ENCODE measurements around the gene JMJD7. TPM values are rescaled to one million over a fixed set of nuclear protein-coding genes. Genes with fewer than 3 reads are reported as not detected.
A peak's percentile ranks its signal among the peaks of the same experiment; 100 is the strongest.
"Not testable (repeated sequence)": the region's sequence is repeated elsewhere in the genome, so short reads cannot be mapped to it uniquely, and the experiment has no call there.

The JMJD7 gene
- total RNA-seq, 6 experiments from 2014 or later: 6.0 to 8.6 (median 7.3) TPM

GRCh38 chr15:41825572-41826535, 2.0 kb upstream of the JMJD7 start:
- no peaks in the 10 kb centered on the region for H3K9me3 ChIP-seq
- H3K4me3 ChIP-seq: no peak overlapping the region
- intact Hi-C loops (cut with DNase I): loop anchor here in 1 of 2 donors (10.0 kb wide), 1 partner anchor 79 kb away; no protein-coding TSS in a partner anchor
- no peak overlapping the region for H3K27ac ChIP-seq
- no peaks in the 10 kb centered on the region for H3K27me3 ChIP-seq
- DNase-seq (peak in 1 of 3 donors; percentile 53), ATAC-seq (no peak)
- TF ChIP-seq POLR2A (IDR thresholded peaks at IDR 0.05) (no peak), CTCF (IDR thresholded peaks at IDR 0.05) (no peak)
- H3K36me3 ChIP-seq: peaks cover 0 to 5% (median under 1%) of the 10 kb centered on the region in 4 donors
- whole genome bisulfite sequencing (ENCODE audit: insufficient coverage, low coverage, low lambda C conversion rate, missing lambda C conversion rate): 93% methylated on average over 10 of the region's 13 CpGs
- H3K4me1 ChIP-seq: peaks cover 0 to 14% (median 6%) of the 10 kb centered on the region in 4 donors

GRCh38 chr15:41827290-41827879, 507 bp upstream of the JMJD7 start:
- H3K27ac ChIP-seq: no peak overlapping the region

GRCh38 chr15:41828807-41829141, 882 bp downstream of the JMJD7 start:
- ATAC-seq: no peak
- no peak for DNase-seq
- no peak for TF ChIP-seq POLR2A (IDR thresholded peaks at IDR 0.05)
- no peak for TF ChIP-seq CTCF (IDR thresholded peaks at IDR 0.05)
- WGBS (ENCODE audit: insufficient coverage, low coverage, low lambda C conversion rate, missing lambda C conversion rate): 11% methylated on average over 6 of the region's 6 CpGs
- intact Hi-C loops (cut with DNase I): loop anchor here in 1 of 2 donors (10.0 kb wide), 1 partner anchor 76 kb away; no protein-coding TSS in a partner anchor
- H3K4me1 ChIP-seq: peaks cover 0 to 14% (median 6%) of the 10 kb centered on the region in 4 donors
- H3K27me3 ChIP-seq: no peaks in the 10 kb centered on the region
- H3K9me3 ChIP-seq: no peaks in the 10 kb centered on the region
- H3K36me3 ChIP-seq: no peaks in the 10 kb centered on the region
- peak overlapping the region; percentile 83 to 91 (median 85) for H3K4me3 ChIP-seq
- H3K27ac ChIP-seq: no peak overlapping the region

More at GRCh38 chr15:41827290-41827879, 507 bp upstream of the JMJD7 start:
- DNase-seq (peak in 2 of 3 donors; percentile 41 to 57), ATAC-seq (peak; percentile 0 to 3 (median 1))
- TF ChIP-seq POLR2A (IDR thresholded peaks at IDR 0.05) (no peak), CTCF (IDR thresholded peaks at IDR 0.05) (peak in 1 of 4 donors; percentile 14)
- Histone ChIP-seq H3K4me3 (peak overlapping the region; percentile 22 to 91 (median 85)), H3K36me3 (peaks cover 0 to 2% (median 0%) of the 10 kb centered on the region in 4 donors), H3K27me3 (no peaks in the 10 kb centered on the region), H3K4me1 (peaks cover 0 to 14% (median 6%) of the 10 kb centered on the region in 4 donors), H3K9me3 (no peaks in the 10 kb centered on the region)
- 2% methylated on average over 17 of the region's 37 CpGs for WGBS (ENCODE audit: insufficient coverage, low coverage, low lambda C conversion rate, missing lambda C conversion rate)
- intact Hi-C loops (cut with DNase I): loop anchor here in 1 of 2 donors (10.0 kb wide), 1 partner anchor 77 kb away; no protein-coding TSS in a partner anchor

GRCh38 chr15:41829959-41830646, 2.2 kb downstream of the JMJD7 start:
- no peak for TF ChIP-seq POLR2A (IDR thresholded peaks at IDR 0.05)
- TF ChIP-seq CTCF (IDR thresholded peaks at IDR 0.05): no peak
- Histone ChIP-seq H3K4me3 (no peak overlapping the region), H3K27ac (no peak overlapping the region), H3K4me1 (peaks cover 0 to 14% (median 6%) of the 10 kb centered on the region in 4 donors), H3K27me3 (no peaks in the 10 kb centered on the region), H3K36me3 (no peaks in the 10 kb centered on the region), H3K9me3 (no peaks in the 10 kb centered on the region)
- ATAC-seq (no peak), DNase-seq (peak in 1 of 3 donors; percentile 54)
- no CpG with 5 or more reads among the region's 13 CpGs for WGBS (ENCODE audit: insufficient coverage, low coverage, low lambda C conversion rate, missing lambda C conversion rate)
- intact Hi-C loops (cut with DNase I): loop anchor here in 1 of 2 donors (10.0 kb wide), 1 partner anchor 75 kb away; no protein-coding TSS in a partner anchor

- 63% methylated on average over 4 of the region's 4 CpGs for WGBS (ENCODE audit: insufficient coverage, low coverage, low lambda C conversion rate, missing lambda C conversion rate)
- H3K27ac ChIP-seq; H3K9me3 ChIP-seq; H3K4me3 ChIP-seq; DNase-seq; intact Hi-C loops (cut with DNase I); H3K27me3 ChIP-seq; H3K36me3 ChIP-seq; ATAC-seq: not testable (repeated sequence)
- H3K4me1 ChIP-seq: peaks cover 0 to 14% (median 6%) of the 10 kb centered on the region in 4 donors
Observed at GRCh38 chr15:41831291-41831690, 3.4 kb downstream of the JMJD7 start.
